ENCODE results near the gene RBM14.

RBM14 gene

GRCh38 chr11:66663741-66664296 is 47.4 kb downstream of the RBM14 start:
- no peak overlapping the region for H3K4me3 ChIP-seq (ENCODE audit: control insufficient read depth, low read depth, low read length)
- TF ChIP-seq CTCF (conservative IDR thresholded peaks at IDR 0.05; ENCODE audit: control insufficient read depth, insufficient read depth, low read depth, low read length) = no peak
- no peak for DNase-seq (ENCODE audit: low read depth)

DNA sequence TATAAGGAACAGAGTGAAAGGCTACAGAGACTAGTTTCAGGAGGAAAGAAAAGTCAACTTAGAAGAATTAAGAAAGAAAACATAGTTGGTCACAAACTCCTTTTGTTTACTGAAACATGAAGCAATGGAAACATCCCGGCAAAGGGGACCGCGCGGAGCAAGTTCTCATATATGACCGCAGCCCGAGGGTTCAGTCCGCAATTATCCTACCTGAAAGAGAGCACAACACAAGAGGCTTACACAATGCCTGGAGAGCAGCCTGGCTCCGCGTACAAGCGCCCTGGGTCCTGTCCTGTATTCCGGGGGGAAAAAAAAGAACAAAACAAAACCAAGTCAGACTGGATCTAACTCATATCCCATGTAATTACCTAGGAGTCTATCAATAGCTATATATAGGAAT is 48.9 kb downstream of the RBM14 start:
- H3K4me3 ChIP-seq (ENCODE audit: control insufficient read depth, low read depth, low read length) = no peak overlapping the region
- no peak for DNase-seq (ENCODE audit: low read depth)
- TF ChIP-seq CTCF (conservative IDR thresholded peaks at IDR 0.05; ENCODE audit: control insufficient read depth, insufficient read depth, low read depth, low read length) = no peak

DNA sequence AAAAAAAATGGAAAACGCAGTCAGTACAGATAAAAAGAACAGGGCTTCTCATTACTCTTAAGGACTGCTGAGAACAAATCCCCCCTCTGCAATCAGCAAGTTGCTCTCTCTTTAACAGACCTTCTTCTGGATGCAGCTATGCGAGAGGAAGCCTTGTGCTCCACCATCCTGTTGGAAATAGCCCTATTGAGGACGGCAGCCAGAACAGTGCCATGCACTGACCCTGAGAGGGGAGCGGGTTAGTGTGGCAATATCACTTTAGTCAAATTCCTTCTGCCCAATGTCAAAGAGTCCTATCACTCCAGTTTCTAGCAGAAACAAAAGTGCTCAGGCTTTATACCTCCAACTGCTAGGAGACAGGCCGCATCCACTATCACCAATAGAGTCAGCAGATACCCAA is 54.4 kb downstream of the RBM14 start:
- no peak for DNase-seq (ENCODE audit: low read depth)
- H3K4me3 ChIP-seq (ENCODE audit: control insufficient read depth, low read depth, low read length) = no peak overlapping the region
- no peak for TF ChIP-seq CTCF (conservative IDR thresholded peaks at IDR 0.05; ENCODE audit: control insufficient read depth, insufficient read depth, low read depth, low read length)

DNA sequence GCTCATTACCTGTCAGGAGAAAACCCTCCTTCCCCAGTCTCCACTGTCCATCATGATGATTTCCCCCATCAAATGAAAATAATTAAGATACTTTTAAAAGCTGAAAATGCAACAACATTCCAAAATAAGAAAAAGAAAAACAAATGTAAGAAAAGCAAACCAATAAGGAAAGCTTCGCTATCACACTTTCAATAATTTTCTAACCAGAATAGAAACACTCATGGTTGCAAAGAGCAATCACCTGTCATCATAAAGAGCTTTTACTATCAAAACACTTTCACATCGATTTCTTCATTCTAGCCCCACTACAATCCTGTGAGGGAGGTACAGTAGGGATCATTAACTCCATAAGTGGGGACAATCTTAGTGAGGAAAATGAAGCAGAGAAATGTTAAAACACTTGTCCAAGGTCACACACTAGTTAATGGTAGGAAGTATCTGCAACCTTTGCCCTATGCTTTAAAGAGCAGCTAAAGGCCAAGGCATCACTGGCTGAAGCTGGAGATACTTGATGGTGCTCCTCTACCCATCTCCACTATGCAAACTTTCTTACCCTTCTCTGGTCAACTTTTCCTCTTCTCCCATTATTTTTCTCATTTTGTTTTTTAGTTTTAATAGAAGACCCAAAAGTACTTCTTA is 58.7 kb downstream of the RBM14 start:
- no peak for TF ChIP-seq CTCF (conservative IDR thresholded peaks at IDR 0.05; ENCODE audit: control insufficient read depth, insufficient read depth, low read depth, low read length)
- H3K4me3 ChIP-seq (ENCODE audit: control insufficient read depth, low read depth, low read length) = no peak overlapping the region
- DNase-seq (ENCODE audit: low read depth) = no peak

GRCh38 chr11:66676282-66676919 is 60.0 kb downstream of the RBM14 start:
- no peak for TF ChIP-seq CTCF (conservative IDR thresholded peaks at IDR 0.05; ENCODE audit: control insufficient read depth, insufficient read depth, low read depth, low read length)
- DNase-seq (ENCODE audit: low read depth) = no peak
- H3K4me3 ChIP-seq (ENCODE audit: control insufficient read depth, low read depth, low read length) = no peak overlapping the region
